Keratinocyte (primary cell): ENCODE results near the gene ZSCAN5A.

ENCODE experiments used
- CTCF ChIP-seq, 3 experiments: IDR thresholded peaks in 1 of 3; conservative IDR thresholded peaks in 1 of 3; optimal IDR thresholded peaks in 1 of 3; 2 replicates in 2 of 3; 3 replicates in 1 of 3; pipeline versions ENCODE3 to v1.5.1; 2011; ENCODE audit warnings: low read length in 3 of 3, mild to moderate bottlenecking in 3 of 3, moderate library complexity in 2 of 3, control low read depth in 1 of 3, inconsistent platforms in 1 of 3; ENCODE audit not compliant: insufficient read depth in 2 of 3; ENCODE audit errors: extremely low read depth in 1 of 3
- EZH2 ChIP-seq: IDR thresholded peaks from one replicate; pipeline ENCODE4 v1.6.1; 2012; ENCODE audit warnings: inconsistent platforms, mild to moderate bottlenecking, low read length, moderate library complexity

DNA sequence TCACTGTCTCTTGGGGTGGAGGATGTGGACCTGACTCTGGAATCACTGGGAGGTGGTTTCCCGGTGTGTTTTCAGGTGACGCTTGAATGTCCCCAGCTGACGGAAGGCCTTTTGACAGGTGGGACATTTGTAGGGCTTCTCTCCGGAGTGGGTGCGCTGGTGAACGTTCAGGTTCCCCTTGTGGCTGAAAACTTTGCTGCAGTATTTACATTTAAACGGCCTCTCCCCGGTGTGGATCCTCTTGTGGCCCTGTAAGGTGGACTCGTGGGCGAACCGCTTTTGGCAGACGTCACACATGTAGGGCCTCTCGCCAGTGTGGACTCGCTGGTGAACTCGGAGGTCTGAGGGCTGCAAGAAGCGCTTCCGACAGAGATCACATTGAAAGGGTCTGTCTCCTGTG is 124.9 kb downstream of the ZSCAN5A start:
- no peak for TF ChIP-seq CTCF (optimal IDR thresholded peaks at IDR 0.05 in 1 of 3, IDR thresholded peaks at IDR 0.05 in 1 of 3, conservative IDR thresholded peaks at IDR 0.05 in 1 of 3; ENCODE audit: extremely low read depth in 1 of 3, insufficient read depth in 2 of 3, low read length in 3 of 3)
- TF ChIP-seq EZH2, result no peak
